Skeletal muscle tissue (tissue), 4 donors: ENCODE data around the gene NAPSA. TPM values are rescaled to one million over a fixed set of nuclear protein-coding genes. Genes with fewer than 3 reads are reported as not detected.

Experiments
- H3K27ac ChIP-seq: one replicate; pipeline ENCODE4 v1.7.0; 2013; ENCODE audit warnings: mild to moderate bottlenecking, low read depth, low read length, inconsistent platforms
- H3K27me3 ChIP-seq, 3 donors: one replicate each; pipeline ENCODE4 v1.7.0; 2013; ENCODE audit warnings: low read length in 3 of 3; ENCODE audit not compliant: control insufficient read depth in 3 of 3, insufficient read depth in 3 of 3
- H3K36me3 ChIP-seq, 3 donors: one replicate each; pipeline ENCODE4 v1.7.0; 2013; ENCODE audit warnings: low read length in 3 of 3; ENCODE audit not compliant: control insufficient read depth in 3 of 3, insufficient read depth in 3 of 3
- H3K4me1 ChIP-seq, 3 donors: one replicate each; pipeline ENCODE4 v1.7.0; 2013; ENCODE audit warnings: low read length in 3 of 3, mild to moderate bottlenecking in 3 of 3; ENCODE audit not compliant: control insufficient read depth in 3 of 3, insufficient read depth in 3 of 3
- H3K4me3 ChIP-seq, 3 donors: one replicate each; pipeline ENCODE4 v1.7.0; 2013; ENCODE audit warnings: low read length in 3 of 3
- H3K9ac ChIP-seq, 3 donors: one replicate each; pipeline ENCODE4 v1.7.0; 2013; ENCODE audit warnings: low read length in 3 of 3, mild to moderate bottlenecking in 3 of 3, moderate library complexity in 2 of 3, low read depth in 1 of 3
- H3K9me3 ChIP-seq, 3 donors: one replicate each; pipeline ENCODE4 v1.7.0; 2013; ENCODE audit warnings: low read length in 3 of 3; ENCODE audit not compliant: control insufficient read depth in 3 of 3
- total RNA-seq: library from RNA; depleted of rRNA; stranded (reverse); fragments of >200 nt; gene quantifications from one replicate; pipeline ENCODE4 v1.2.3, GENCODE V29; 2014
- donor health status: Osteomylitis.

Gene NAPSA
- total RNA-seq, 1 donor from 2014 or later: not detected

DNA sequence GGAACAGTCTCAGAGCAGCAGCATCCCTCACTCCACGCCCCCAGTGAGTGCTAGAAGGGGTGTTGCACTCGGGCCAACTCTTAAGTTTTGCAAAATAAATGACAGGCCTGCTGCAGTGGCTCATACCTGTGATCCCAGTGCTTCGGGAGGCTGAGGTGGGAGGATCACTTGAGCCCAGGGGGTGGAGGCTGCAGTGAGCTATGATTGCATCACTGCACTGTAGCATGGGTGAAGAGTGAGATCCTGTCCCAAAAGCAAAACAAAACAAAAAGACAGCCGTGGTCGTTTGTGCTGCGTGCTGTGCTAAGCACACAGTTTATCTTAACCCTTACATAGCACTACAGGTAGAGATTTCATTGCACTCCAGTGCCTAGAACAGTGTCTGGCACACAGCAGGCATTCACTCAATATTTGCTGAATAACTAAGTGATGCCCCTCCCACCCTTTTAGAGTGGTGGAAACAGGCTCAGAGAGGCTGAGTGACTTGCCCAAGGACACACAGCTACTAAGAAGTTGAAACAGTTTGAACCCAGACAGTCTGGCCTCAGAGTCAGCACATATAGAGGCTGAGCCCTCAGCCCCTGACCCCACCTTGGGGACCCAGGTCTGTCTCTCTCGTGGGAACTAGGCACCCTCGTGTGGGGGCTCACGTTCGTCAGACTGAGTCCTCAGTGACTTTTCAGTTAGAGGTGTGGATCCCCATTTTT is 54.5 kb downstream of the NAPSA start:
- Histone ChIP-seq H3K36me3 (peaks cover 11 to 29% (median 15%) of the 10 kb centered on the region in 3 donors), H3K9ac (no peak overlapping the region), H3K27ac (no peak overlapping the region), H3K27me3 (peaks cover 36 to 47% (median 43%) of the 10 kb centered on the region in 3 donors), H3K9me3 (peaks cover 2 to 12% (median 5%) of the 10 kb centered on the region in 3 donors), H3K4me1 (no peaks in the 10 kb centered on the region), H3K4me3 (no peak overlapping the region)

DNA sequence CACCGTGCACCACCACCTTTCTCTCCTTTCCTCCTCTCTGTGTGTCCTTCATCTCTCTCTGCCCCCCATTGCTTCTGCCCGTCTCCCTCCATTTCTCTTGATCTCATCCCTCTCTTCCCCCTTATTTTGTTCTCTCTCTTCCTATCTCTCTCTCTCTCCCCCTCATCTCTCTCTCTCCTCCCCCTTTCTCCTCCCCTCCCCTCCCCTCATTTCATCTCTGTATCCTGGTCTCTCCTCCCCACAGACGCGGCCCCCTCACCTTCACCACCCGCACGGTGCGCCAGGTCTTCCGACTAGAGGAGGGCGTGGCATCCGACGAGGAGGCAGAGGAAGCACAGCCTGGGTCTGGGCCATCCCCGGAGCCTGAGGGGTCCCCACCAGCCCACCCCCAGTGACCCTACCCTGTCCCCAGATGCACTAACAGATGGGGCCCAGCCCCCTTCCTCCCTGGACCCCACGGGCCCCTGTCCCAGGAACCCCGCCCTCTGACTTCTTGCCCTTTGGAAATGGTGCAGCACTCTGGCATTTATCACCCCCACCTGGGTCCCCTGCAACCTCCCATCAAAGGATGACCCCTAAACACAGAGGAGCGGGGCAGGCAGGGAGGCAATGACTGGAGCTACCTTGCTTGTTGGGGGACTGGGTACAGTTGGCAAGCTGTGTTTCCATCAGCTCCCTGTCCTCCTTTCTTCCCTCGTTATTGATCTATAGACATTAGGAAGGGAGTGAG is 55.9 kb downstream of the NAPSA start:
- H3K4me1 ChIP-seq: no peaks in the 10 kb centered on the region
- peaks cover 2 to 12% (median 5%) of the 10 kb centered on the region in 3 donors for H3K9me3 ChIP-seq
- peaks cover 29 to 40% (median 35%) of the 10 kb centered on the region in 3 donors for H3K27me3 ChIP-seq
- H3K27ac ChIP-seq: no peak overlapping the region
- no peak overlapping the region for H3K9ac ChIP-seq
- H3K4me3 ChIP-seq: no peak overlapping the region
- peaks cover 11 to 38% (median 15%) of the 10 kb centered on the region in 3 donors for H3K36me3 ChIP-seq

DNA sequence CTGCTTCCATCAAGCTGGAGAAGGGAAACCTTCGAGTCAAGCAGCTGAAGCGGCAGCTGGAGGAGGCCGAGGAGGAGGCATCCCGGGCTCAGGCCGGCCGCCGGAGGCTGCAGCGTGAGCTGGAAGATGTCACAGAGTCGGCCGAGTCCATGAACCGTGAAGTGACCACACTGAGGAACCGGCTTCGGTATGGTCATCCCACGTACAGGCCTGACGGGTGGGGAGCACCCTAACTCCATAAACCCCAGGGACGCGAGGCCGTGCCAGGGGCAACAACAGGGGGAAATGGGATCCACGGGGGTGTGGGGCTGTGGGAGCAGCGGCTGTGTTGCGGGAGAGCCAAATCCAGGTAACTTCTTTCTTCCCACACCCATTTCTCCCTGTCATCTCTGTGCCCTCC is 56.4 kb downstream of the NAPSA start:
- no peak overlapping the region for H3K9ac ChIP-seq
- peaks cover 13 to 41% (median 15%) of the 10 kb centered on the region in 3 donors for H3K36me3 ChIP-seq
- H3K4me3 ChIP-seq: no peak overlapping the region
- peaks cover 25 to 35% (median 31%) of the 10 kb centered on the region in 3 donors for H3K27me3 ChIP-seq
- H3K9me3 ChIP-seq: peaks cover 2 to 12% (median 5%) of the 10 kb centered on the region in 3 donors
- H3K4me1 ChIP-seq: no peaks in the 10 kb centered on the region
- no peak overlapping the region for H3K27ac ChIP-seq

Other genes starting within 250 kb of the NAPSA start
- gene IZUMO2, start 202.4 kb downstream of the NAPSA start, total RNA-seq: not detected
- 30.3 TPM for gene MYH14, start 162.0 kb downstream of the NAPSA start, total RNA-seq
- under 0.01 TPM for gene KCNC3, start 36.3 kb downstream of the NAPSA start, total RNA-seq
- gene NR1H2, start 10.8 kb upstream of the NAPSA start, total RNA-seq: 32.9 TPM
- gene POLD1, start 18.7 kb upstream of the NAPSA start, total RNA-seq: 19.8 TPM
- gene SPIB, start 53.3 kb upstream of the NAPSA start, total RNA-seq: under 0.01 TPM
- gene MYBPC2, start 67.3 kb upstream of the NAPSA start, total RNA-seq: 119 TPM
- gene EMC10, start 110.9 kb upstream of the NAPSA start, total RNA-seq: 29.2 TPM
- 0.52 TPM for gene GARIN5A, start 111.2 kb upstream of the NAPSA start, total RNA-seq
- 13.0 TPM for gene JOSD2, start 145.6 kb upstream of the NAPSA start, total RNA-seq
- gene ASPDH, start 148.3 kb upstream of the NAPSA start, total RNA-seq: not detected
- gene LRRC4B, start 202.8 kb upstream of the NAPSA start, total RNA-seq: 5.2 TPM